Cardiac fibroblast (primary cell): ENCODE data around the gene TESPA1.

Experiments used
- DNase-seq, 2 donors: peaks; one replicate each; pipeline versions ENCODE4 v3.0.0 to v3.0.0-alpha.2; 2010; ENCODE audit warnings: low read depth in 2 of 2
- H3K4me3 ChIP-seq, 2 donors: replicated peaks in 1 of 2; 1 replicate in 1 of 2; 2 replicates in 1 of 2; pipeline ENCODE4 v1.5.1; 2011; ENCODE audit warnings: low read depth in 2 of 2, low read length in 2 of 2, mild to moderate bottlenecking in 2 of 2, moderate library complexity in 1 of 2
- CTCF ChIP-seq: IDR thresholded peaks from one replicate; pipeline ENCODE4 v1.5.1; 2011; ENCODE audit warnings: low read depth, mild to moderate bottlenecking, low read length, inconsistent platforms

Gene TESPA1

GRCh38 chr12:55008944-55009585 is 24.5 kb upstream of the TESPA1 start:
- DNase-seq: no peak
- no peak overlapping the region for H3K4me3 ChIP-seq
- TF ChIP-seq CTCF: no peak

- no peak overlapping the region for H3K4me3 ChIP-seq
- no peak for TF ChIP-seq CTCF
- DNase-seq: no peak
Observed at GRCh38 chr12:55002355-55002754, 17.8 kb upstream of the TESPA1 start.

GRCh38 chr12:55001198-55001868 is 16.8 kb upstream of the TESPA1 start:
- no peak overlapping the region for H3K4me3 ChIP-seq
- no peak for TF ChIP-seq CTCF
- DNase-seq: no peak

- DNase-seq: no peak
- H3K4me3 ChIP-seq: no peak overlapping the region
- TF ChIP-seq CTCF: no peak
Observed at GRCh38 chr12:54998958-54999510, 14.5 kb upstream of the TESPA1 start.

- no peak for DNase-seq
- TF ChIP-seq CTCF: no peak
- H3K4me3 ChIP-seq: no peak overlapping the region
Observed at GRCh38 chr12:54997929-54998522, 13.5 kb upstream of the TESPA1 start.

GRCh38 chr12:54996205-54996604 is 11.6 kb upstream of the TESPA1 start:
- TF ChIP-seq CTCF: no peak
- DNase-seq: no peak
- H3K4me3 ChIP-seq: no peak overlapping the region
